ENCODE results near the gene SREBF1. TPM values are rescaled to one million over a fixed set of nuclear protein-coding genes. Genes with fewer than 3 reads are reported as not detected.

Gene SREBF1
- total RNA-seq, 1 donor from 2014 or later, result 171 TPM

GRCh38 chr17:17781591-17782496 is 54.9 kb downstream of the SREBF1 start:
- no peaks in the 10 kb centered on the region for H3K9me3 Mint-ChIP-seq
- no peaks in the 10 kb centered on the region for H3K36me3 Mint-ChIP-seq (ENCODE audit: low read depth)
- peaks cover 16% of the 10 kb centered on the region for H3K27me3 Mint-ChIP-seq
- intact Hi-C loops (cut with micrococcal nuclease), result loop anchor here (2.0 kb wide), 1 partner anchor 29 kb away; no protein-coding TSS in a partner anchor
- H3K4me3 Mint-ChIP-seq, result peak overlapping the region; percentile 63
- H3K27ac Mint-ChIP-seq, result no peak overlapping the region
- peaks cover 10% of the 10 kb centered on the region for H3K4me1 Mint-ChIP-seq
- DNase-seq, result peak; percentile 75

DNA sequence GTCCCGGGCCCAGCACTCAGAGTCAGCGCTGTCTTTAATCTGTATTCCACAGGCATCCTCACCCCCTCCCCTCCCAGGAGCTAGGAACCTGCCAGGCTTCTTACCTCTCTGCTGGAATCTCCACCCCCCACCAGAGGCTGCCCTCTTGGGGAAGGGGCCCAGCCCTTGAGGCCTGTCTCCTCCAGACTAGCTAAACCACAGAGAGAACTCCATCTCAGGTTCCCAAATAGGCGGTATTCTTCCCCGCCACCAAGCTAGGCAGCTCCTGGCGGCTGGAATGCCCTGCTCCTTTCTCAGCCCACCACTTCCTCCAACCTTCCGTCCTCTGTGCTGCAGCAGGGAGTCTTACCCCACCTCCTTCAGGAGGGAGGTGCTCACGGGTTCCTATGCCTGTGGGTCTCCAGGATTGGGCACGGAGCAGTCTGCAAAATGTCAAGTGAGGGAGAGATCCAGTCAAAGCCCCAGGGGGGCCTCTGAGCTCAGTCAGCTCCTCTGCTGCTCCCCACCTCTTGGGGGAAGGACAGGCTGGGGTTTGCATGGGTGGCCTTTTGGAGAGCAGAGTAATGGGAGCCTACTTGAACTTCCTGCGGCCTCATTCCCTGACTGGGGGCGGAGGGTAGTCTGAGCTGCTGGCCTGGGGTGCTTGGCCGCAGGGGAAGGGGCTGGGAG is 55.7 kb downstream of the SREBF1 start:
- Mint-ChIP-seq H3K4me3 (peak overlapping the region; percentile 62), H3K27ac (peak overlapping the region; percentile 8)
- intact Hi-C loops (cut with micrococcal nuclease), result no loop called here

GRCh38 chr17:17779015-17779611 is 57.7 kb downstream of the SREBF1 start:
- Mint-ChIP-seq H3K4me1 (peaks cover 5% of the 10 kb centered on the region), H3K27ac (no peak overlapping the region), H3K36me3 (ENCODE audit: low read depth) (no peaks in the 10 kb centered on the region), H3K9me3 (no peaks in the 10 kb centered on the region), H3K27me3 (peaks cover 12% of the 10 kb centered on the region), H3K4me3 (no peak overlapping the region)
- no peak for DNase-seq
- intact Hi-C loops (cut with micrococcal nuclease), result no loop called here

More for the DNA sequence above, 55.7 kb downstream of the SREBF1 start:
- Mint-ChIP-seq H3K27me3 (peaks cover 16% of the 10 kb centered on the region), H3K4me1 (peaks cover 10% of the 10 kb centered on the region), H3K9me3 (no peaks in the 10 kb centered on the region), H3K36me3 (ENCODE audit: low read depth) (no peaks in the 10 kb centered on the region)
- no peak for DNase-seq

GRCh38 chr17:17778308-17779014 is 58.3 kb downstream of the SREBF1 start:
- Mint-ChIP-seq H3K4me1 (peaks cover 4% of the 10 kb centered on the region), H3K4me3 (no peak overlapping the region), H3K9me3 (no peaks in the 10 kb centered on the region), H3K36me3 (ENCODE audit: low read depth) (no peaks in the 10 kb centered on the region), H3K27me3 (peaks cover 10% of the 10 kb centered on the region), H3K27ac (no peak overlapping the region)
- intact Hi-C loops (cut with micrococcal nuclease), result no loop called here
- DNase-seq, result no peak

- H3K27ac Mint-ChIP-seq, result no peak overlapping the region
- H3K36me3 Mint-ChIP-seq (ENCODE audit: low read depth), result no peaks in the 10 kb centered on the region
- no peaks in the 10 kb centered on the region for H3K9me3 Mint-ChIP-seq
- H3K27me3 Mint-ChIP-seq, result peaks cover 10% of the 10 kb centered on the region
- peaks cover 9% of the 10 kb centered on the region for H3K4me1 Mint-ChIP-seq
- H3K4me3 Mint-ChIP-seq, result no peak overlapping the region
- no peak for DNase-seq
- intact Hi-C loops (cut with micrococcal nuclease), result no loop called here
Observed at GRCh38 chr17:17776889-17777288, 59.9 kb downstream of the SREBF1 start.

DNA sequence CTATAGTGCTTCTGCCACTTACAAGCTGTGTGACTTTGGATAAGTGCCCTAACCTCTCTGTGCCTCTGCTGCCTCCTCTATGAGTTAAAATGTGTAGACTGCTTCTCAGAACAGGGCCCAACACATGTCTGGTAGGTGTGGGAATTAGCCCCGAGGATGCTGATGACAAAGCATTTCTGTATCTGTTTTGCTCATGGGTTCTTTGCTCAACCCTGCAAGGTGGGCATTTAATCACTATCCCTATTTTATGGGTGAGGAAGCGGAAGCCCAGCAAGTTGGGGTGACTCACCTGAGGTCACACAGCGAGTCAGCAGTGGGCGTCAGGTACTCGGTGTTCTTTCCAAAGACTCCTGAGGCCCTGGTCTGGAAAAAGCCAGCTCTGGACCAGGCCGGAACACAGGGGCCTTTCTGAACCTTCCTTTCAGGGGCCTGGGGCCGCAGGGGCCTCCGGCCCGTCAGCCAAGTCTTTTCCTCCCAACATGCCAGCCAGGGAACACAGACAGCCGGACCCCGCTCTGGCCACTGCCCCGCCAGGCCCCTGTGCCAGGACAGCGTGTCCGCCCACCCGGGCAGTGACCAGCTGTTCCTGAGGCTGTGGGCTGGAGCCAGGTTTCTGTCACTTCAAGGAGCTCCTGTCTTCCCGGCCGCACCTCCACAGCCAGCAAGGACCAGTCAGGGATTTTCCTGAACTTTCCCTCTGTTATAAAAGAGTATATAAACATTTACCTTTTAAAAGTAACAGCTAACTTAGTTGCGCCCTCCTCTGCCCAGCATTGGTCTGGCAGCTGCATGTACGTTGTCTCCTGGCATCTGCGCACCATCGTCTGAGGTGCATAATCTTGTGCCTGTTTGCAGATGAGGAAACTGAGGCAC is 62.5 kb downstream of the SREBF1 start:
- H3K4me1 Mint-ChIP-seq, result peaks cover 7% of the 10 kb centered on the region
- intact Hi-C loops (cut with micrococcal nuclease), result no loop called here
- no peak overlapping the region for H3K4me3 Mint-ChIP-seq
- no peak for DNase-seq
- no peaks in the 10 kb centered on the region for H3K36me3 Mint-ChIP-seq (ENCODE audit: low read depth)
- H3K9me3 Mint-ChIP-seq, result no peaks in the 10 kb centered on the region
- no peaks in the 10 kb centered on the region for H3K27me3 Mint-ChIP-seq
- H3K27ac Mint-ChIP-seq, result no peak overlapping the region

GRCh38 chr17:17772231-17772630 is 64.6 kb downstream of the SREBF1 start:
- peaks cover 7% of the 10 kb centered on the region for H3K4me1 Mint-ChIP-seq
- H3K27me3 Mint-ChIP-seq, result no peaks in the 10 kb centered on the region
- intact Hi-C loops (cut with micrococcal nuclease), result no loop called here
- peak overlapping the region; percentile 51 for H3K27ac Mint-ChIP-seq
- H3K4me3 Mint-ChIP-seq, result no peak overlapping the region
- no peaks in the 10 kb centered on the region for H3K36me3 Mint-ChIP-seq (ENCODE audit: low read depth)
- no peak for DNase-seq
- H3K9me3 Mint-ChIP-seq, result no peaks in the 10 kb centered on the region

DNA sequence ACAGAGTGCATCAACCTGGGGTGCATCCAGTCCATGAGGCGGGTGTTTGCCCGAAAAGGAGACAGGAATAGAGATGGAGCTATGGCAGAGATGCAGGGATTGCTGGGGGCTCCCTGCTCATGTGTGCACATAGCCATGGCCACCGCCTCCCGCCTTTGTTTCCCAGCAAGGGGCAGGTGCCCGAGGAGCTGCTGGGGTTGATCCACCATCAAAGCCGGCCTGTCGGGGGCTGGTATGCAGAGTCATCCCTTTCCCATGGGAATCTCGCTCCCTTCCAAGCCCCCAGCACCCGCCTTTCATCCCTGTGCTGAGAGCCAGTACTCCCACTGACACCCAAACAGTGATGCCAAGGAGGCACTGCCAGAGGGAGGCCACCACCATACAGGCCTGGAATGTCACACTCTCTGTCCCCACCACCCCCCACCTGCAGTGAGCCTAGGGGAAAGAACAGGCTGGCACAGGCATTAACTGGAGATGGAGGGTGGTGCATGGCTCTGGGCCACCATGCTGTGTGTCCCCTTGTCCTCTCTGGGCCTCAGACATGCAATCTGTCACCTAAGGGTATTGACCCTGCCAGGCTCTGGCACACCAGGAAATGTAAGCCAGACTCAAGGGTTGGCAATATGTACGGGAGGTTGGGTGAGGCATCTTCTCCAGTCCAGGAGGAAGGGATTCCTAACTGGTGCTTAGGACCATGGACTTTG is 65.1 kb downstream of the SREBF1 start:
- no peak overlapping the region for H3K4me3 Mint-ChIP-seq
- intact Hi-C loops (cut with micrococcal nuclease), result no loop called here
- peaks cover 7% of the 10 kb centered on the region for H3K4me1 Mint-ChIP-seq

GRCh38 chr17:17770632-17771044 is 66.1 kb downstream of the SREBF1 start:
- no peaks in the 10 kb centered on the region for H3K27me3 Mint-ChIP-seq
- peaks cover 11% of the 10 kb centered on the region for H3K4me1 Mint-ChIP-seq
- no peak overlapping the region for H3K4me3 Mint-ChIP-seq
- intact Hi-C loops (cut with micrococcal nuclease), result no loop called here
- H3K27ac Mint-ChIP-seq, result no peak overlapping the region
- H3K9me3 Mint-ChIP-seq, result no peaks in the 10 kb centered on the region
- H3K36me3 Mint-ChIP-seq (ENCODE audit: low read depth), result no peaks in the 10 kb centered on the region
- no peak for DNase-seq

More for the DNA sequence above, 65.1 kb downstream of the SREBF1 start:
- no peaks in the 10 kb centered on the region for H3K36me3 Mint-ChIP-seq (ENCODE audit: low read depth)
- H3K27ac Mint-ChIP-seq, result no peak overlapping the region
- H3K27me3 Mint-ChIP-seq, result no peaks in the 10 kb centered on the region
- no peak for DNase-seq
- H3K9me3 Mint-ChIP-seq, result no peaks in the 10 kb centered on the region

DNA sequence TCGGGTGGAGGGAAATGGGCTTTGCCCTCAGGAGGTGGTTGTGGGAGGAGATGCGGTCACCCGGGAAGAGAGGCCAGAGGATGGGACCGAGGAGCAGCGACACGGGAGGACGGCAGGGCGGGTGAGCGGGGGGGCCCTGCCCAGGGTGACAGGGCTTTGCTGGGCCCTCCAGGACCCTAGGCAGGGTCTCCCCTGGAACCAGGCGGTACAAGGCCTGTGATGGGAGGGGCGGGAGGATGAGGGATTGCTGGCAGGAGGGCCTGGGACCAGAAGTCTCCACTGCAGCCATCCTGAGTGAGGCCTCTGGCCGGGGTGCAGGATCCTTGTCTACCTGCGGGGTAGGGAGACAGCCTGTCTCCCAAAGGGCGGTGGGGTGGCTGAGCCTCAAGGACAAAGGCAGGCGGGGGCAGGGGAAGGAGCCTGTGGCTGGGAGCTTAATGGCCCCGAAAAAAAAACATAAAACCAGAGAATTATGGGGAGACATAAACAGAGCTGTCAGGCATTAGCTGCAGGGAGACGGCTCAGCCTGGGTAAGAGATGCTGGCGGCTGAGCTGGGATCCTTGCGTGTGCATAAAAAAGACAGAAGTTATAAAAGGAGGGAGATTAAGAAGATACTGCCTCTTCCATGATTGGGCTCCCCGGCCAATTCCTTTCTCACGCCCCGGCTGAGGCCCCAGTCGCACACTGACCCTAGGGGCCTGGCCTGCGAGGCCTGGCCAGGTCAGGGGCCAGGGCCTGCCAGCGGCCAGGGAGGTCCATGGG is 66.7 kb downstream of the SREBF1 start:
- Mint-ChIP-seq H3K4me3 (no peak overlapping the region), H3K4me1 (peaks cover 13% of the 10 kb centered on the region), H3K36me3 (ENCODE audit: low read depth) (no peaks in the 10 kb centered on the region), H3K27me3 (no peaks in the 10 kb centered on the region), H3K9me3 (no peaks in the 10 kb centered on the region), H3K27ac (no peak overlapping the region)
- intact Hi-C loops (cut with micrococcal nuclease), result no loop called here
- no peak for DNase-seq

DNA sequence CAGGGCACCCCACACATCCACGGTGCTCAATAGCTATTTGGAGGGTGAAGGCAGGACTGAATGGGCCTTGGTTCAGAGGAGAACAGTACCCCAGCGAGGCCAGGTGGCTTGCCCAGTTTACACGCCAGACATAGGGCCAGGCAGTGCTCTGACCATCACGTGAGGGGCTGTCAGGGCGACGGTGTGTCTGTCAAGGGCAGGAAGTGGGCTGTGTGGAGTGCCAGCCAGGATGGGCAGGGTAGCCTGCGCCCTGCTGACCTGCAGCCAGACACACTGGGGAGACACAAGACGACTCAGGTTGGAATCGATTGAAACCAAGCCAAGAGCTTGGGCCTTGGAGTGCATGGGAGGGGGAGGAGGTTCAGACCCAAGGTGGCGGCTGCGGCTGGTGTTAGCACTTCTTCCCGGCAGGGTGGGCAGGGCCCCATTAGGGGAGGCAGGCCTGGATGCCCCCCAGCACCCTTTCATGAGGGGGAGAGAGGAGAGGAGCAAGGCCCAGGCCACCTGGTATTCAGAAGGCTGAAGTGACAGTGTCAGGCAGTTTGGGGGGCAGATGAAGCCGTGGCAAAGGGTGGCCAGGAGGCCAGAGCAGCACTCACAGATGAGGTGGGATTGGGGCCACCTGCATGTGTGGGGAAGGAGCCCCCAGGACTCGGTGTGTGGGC is 68.2 kb downstream of the SREBF1 start:
- DNase-seq, result no peak
- Mint-ChIP-seq H3K9me3 (no peaks in the 10 kb centered on the region), H3K36me3 (ENCODE audit: low read depth) (peaks cover 1% of the 10 kb centered on the region), H3K4me3 (no peak overlapping the region), H3K27ac (no peak overlapping the region), H3K27me3 (no peaks in the 10 kb centered on the region), H3K4me1 (peaks cover 17% of the 10 kb centered on the region)
- intact Hi-C loops (cut with micrococcal nuclease), result no loop called here
